CD14-positive monocyte (primary cell): Measurements from ENCODE around the gene SLC25A11. TPM values are rescaled to one million over a fixed set of nuclear protein-coding genes. Genes with fewer than 3 reads are reported as not detected.

Source experiments
- DNase-seq, 3 donors: peaks; one replicate each; pipeline ENCODE4 v3.0.0-alpha.2; 2011 to 2022
- H2AFZ ChIP-seq: 2 replicates; pipeline ENCODE4 v1.6.0; 2012; ENCODE audit warnings: mild to moderate bottlenecking, low read depth, low read length, inconsistent platforms; ENCODE audit not compliant: insufficient read depth, poor library complexity, severe bottlenecking
- H3K27ac ChIP-seq, 2 donors: 1 replicate in 1 of 2; 2 replicates in 1 of 2; pipeline ENCODE4 v1.5.1; 2012 to 2013; ENCODE audit warnings: low read length in 2 of 2, control low read depth in 1 of 2, inconsistent platforms in 1 of 2, low read depth in 1 of 2, mild to moderate bottlenecking in 1 of 2
- H3K27me3 ChIP-seq, 2 donors: one replicate each; pipeline versions ENCODE4 v1.6.0 to v1.6.1; 2011 to 2013; ENCODE audit warnings: low read length in 2 of 2; ENCODE audit not compliant: control insufficient read depth in 2 of 2, insufficient read depth in 2 of 2
- H3K36me3 ChIP-seq, 2 donors: replicated peaks in 1 of 2; 1 replicate in 1 of 2; 2 replicates in 1 of 2; pipeline versions ENCODE4 v1.5.1 to v1.6.1; 2012 to 2013; ENCODE audit warnings: low read length in 2 of 2, control low read depth in 1 of 2, inconsistent platforms in 1 of 2, mild to moderate bottlenecking in 1 of 2; ENCODE audit not compliant: insufficient read depth in 2 of 2, control insufficient read depth in 1 of 2
- H3K4me1 ChIP-seq, 2 donors: 1 replicate in 1 of 2; 2 replicates in 1 of 2; pipeline versions ENCODE4 v1.5.1 to v1.6.1; 2012 to 2013; ENCODE audit warnings: low read length in 2 of 2, control low read depth in 1 of 2, inconsistent platforms in 1 of 2, mild to moderate bottlenecking in 1 of 2, moderate library complexity in 1 of 2; ENCODE audit not compliant: insufficient read depth in 2 of 2, control insufficient read depth in 1 of 2
- H3K4me2 ChIP-seq: replicated peaks from 2 replicates; pipeline ENCODE3; 2012; ENCODE audit warnings: low read length, moderate library complexity, mild to moderate bottlenecking; ENCODE audit not compliant: poor library complexity, severe bottlenecking; ENCODE audit errors: extremely low read depth
- H3K4me3 ChIP-seq, 3 experiments: fragments of 200-600 bp in 1 of 3; sonication (generic) in 1 of 3; replicated peaks in 1 of 3; 1 replicate in 2 of 3; 2 replicates in 1 of 3; pipeline ENCODE4 v1.5.1; 2011 to 2013; ENCODE audit warnings: low read length in 3 of 3, mild to moderate bottlenecking in 3 of 3, control low read depth in 2 of 3, low read depth in 2 of 3, inconsistent platforms in 1 of 3, moderate library complexity in 1 of 3
- H3K79me2 ChIP-seq: 2 replicates; pipeline ENCODE4 v1.6.0; 2012; ENCODE audit warnings: mild to moderate bottlenecking, control low read depth, inconsistent platforms, low read length, moderate library complexity; ENCODE audit not compliant: insufficient read depth
- H3K9ac ChIP-seq: 2 replicates; pipeline ENCODE4 v1.6.0; 2017; ENCODE audit warnings: low read length, mild to moderate bottlenecking; ENCODE audit not compliant: insufficient read depth, poor library complexity, severe bottlenecking
- H3K9me3 ChIP-seq, 2 donors: replicated peaks in 1 of 2; 1 replicate in 1 of 2; 2 replicates in 1 of 2; pipeline versions ENCODE4 v1.5.1 to v1.6.1; 2012 to 2013; ENCODE audit warnings: low read length in 2 of 2, control low read depth in 1 of 2; ENCODE audit not compliant: control insufficient read depth in 1 of 2, insufficient read depth in 1 of 2
- H4K20me1 ChIP-seq: 2 replicates; pipeline ENCODE4 v1.6.0; 2012; ENCODE audit warnings: mild to moderate bottlenecking, low read length, control low read depth, moderate library complexity; ENCODE audit not compliant: insufficient read depth
- H3K27ac Mint-ChIP-seq, 7 donors: one replicate each; pipeline ENCODE4 v1.8.0; 2020; ENCODE audit warnings: mild to moderate bottlenecking in 7 of 7, mixed read lengths in 7 of 7, moderate library complexity in 6 of 7, inconsistent platforms in 2 of 7
- H3K27me3 Mint-ChIP-seq, 3 donors: one replicate each; pipeline ENCODE4 v1.8.0; 2021 to 2022; ENCODE audit warnings: low read depth in 3 of 3, mild to moderate bottlenecking in 3 of 3, mixed read lengths in 3 of 3, moderate library complexity in 3 of 3, inconsistent platforms in 1 of 3
- H3K36me3 Mint-ChIP-seq, 2 donors: one replicate each; pipeline ENCODE4 v1.8.0; 2020; ENCODE audit warnings: mixed read lengths in 2 of 2, inconsistent platforms in 1 of 2, mild to moderate bottlenecking in 1 of 2
- H3K4me1 Mint-ChIP-seq: one replicate; pipeline ENCODE4 v1.8.0; 2020; ENCODE audit warnings: mild to moderate bottlenecking, mixed read lengths
- H3K4me3 Mint-ChIP-seq, 2 donors: one replicate each; pipeline ENCODE4 v1.8.0; 2020; ENCODE audit warnings: mild to moderate bottlenecking in 2 of 2, mixed read lengths in 2 of 2, moderate library complexity in 1 of 2
- H3K9me3 Mint-ChIP-seq, 7 donors: one replicate each; pipeline ENCODE4 v1.8.0; 2020 to 2022; ENCODE audit warnings: mixed read lengths in 7 of 7, mild to moderate bottlenecking in 6 of 7, moderate library complexity in 6 of 7, inconsistent platforms in 2 of 7
- WGBS: methylation state at CpG from one replicate; pipeline ENCODE4 v1.1.5; 2013; ENCODE audit warnings: missing lambda C conversion rate; ENCODE audit not compliant: insufficient coverage; 5-methylcytosine and 5-hydroxymethylcytosine counted together
- intact Hi-C, 2 donors: fragments of 100-400 bp; cut with micrococcal nuclease; formaldehyde crosslinking; loops; one replicate each; pipeline versions ENCODE4 v1.15.0 to v1.15.1; 2023
- polyA plus RNA-seq, 3 donors: library from polyadenylated mRNA; depleted of rRNA in 1 of 3; unstranded in 2 of 3; stranded (reverse) in 1 of 3; fragments of 300-500 nt in 2 of 3; fragments of >200 nt in 1 of 3; fragmentation: Illumina TruSeq in 2 of 3; gene quantifications; 1 replicate in 2 of 3; 2 replicates in 1 of 3; pipeline ENCODE4 v1.2.3, GENCODE V29; 2012 to 2021
- TF ChIP-seq, protein P1 (sequence below): fragments of 200-600 bp; IDR thresholded peaks from one replicate; pipeline ENCODE4 v1.8.0; 2022; ENCODE audit warnings: antibody characterized with exemption, mild to moderate bottlenecking

The SLC25A11 gene
- polyA plus RNA-seq, 3 donors: 65.2 to 138 (median 111) TPM

DNA sequence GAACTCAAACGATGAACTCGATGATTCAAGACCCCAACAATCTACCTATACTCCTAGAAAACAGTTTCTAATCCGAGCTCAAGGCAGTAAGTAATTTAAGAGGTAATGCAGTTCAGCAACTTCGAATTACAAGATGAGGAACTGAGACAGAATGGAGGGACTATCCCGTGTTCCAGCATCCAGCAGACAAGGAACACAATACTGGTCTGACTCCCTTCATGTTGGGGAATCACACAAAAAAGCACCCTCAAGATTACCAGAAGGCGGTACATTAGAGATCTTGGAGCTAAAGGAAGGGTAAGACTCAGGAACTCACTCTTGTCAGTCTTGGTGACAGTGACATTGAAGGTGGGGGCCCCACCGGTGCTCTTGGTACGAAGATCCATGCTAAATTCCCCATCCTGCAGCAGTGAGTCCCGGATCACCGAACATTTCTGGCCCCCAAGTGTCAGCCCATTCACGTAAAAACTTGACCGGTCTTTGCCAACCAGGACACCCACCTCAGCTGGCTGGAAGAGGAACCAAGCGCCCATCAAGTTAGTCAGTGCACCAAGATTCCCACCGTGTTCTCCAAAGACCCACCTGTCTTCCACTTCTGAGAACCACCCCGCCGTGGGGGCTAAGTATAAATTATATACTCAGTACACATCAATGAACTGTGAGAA lies 6.6 kb upstream of the SLC25A11 start:
- Mint-ChIP-seq H3K27ac (peak overlapping the region; percentile 95 to 99 (median 97)), H3K27me3 (peaks cover 2 to 8% (median 3%) of the 10 kb centered on the region in 3 donors), H3K4me3 (peak overlapping the region; percentile 96 to 97), H3K9me3 (no peaks in the 10 kb centered on the region), H3K4me1 (peaks cover 70% of the 10 kb centered on the region), H3K36me3 (peaks cover 44 to 51% of the 10 kb centered on the region in 2 donors)
- H3K79me2 ChIP-seq: peaks cover 78% of the 10 kb centered on the region
- peak overlapping the region; percentile 94 for H3K27ac ChIP-seq
- TF ChIP-seq, protein P1, sequence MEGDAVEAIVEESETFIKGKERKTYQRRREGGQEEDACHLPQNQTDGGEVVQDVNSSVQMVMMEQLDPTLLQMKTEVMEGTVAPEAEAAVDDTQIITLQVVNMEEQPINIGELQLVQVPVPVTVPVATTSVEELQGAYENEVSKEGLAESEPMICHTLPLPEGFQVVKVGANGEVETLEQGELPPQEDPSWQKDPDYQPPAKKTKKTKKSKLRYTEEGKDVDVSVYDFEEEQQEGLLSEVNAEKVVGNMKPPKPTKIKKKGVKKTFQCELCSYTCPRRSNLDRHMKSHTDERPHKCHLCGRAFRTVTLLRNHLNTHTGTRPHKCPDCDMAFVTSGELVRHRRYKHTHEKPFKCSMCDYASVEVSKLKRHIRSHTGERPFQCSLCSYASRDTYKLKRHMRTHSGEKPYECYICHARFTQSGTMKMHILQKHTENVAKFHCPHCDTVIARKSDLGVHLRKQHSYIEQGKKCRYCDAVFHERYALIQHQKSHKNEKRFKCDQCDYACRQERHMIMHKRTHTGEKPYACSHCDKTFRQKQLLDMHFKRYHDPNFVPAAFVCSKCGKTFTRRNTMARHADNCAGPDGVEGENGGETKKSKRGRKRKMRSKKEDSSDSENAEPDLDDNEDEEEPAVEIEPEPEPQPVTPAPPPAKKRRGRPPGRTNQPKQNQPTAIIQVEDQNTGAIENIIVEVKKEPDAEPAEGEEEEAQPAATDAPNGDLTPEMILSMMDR: no peak
- H3K4me1 ChIP-seq: peaks cover 69 to 84% of the 10 kb centered on the region in 2 donors
- peak; percentile 31 to 86 (median 47) for DNase-seq
- H3K4me3 ChIP-seq: peak overlapping the region; percentile 92 to 95 (median 94)
- no peaks in the 10 kb centered on the region for H3K9me3 ChIP-seq
- no peaks in the 10 kb centered on the region for H3K27me3 ChIP-seq
- H3K9ac ChIP-seq: peak overlapping the region; percentile 80
- no peak overlapping the region for H2AFZ ChIP-seq
- H3K4me2 ChIP-seq: peak overlapping the region; percentile 98
- peaks cover 67% of the 10 kb centered on the region for H4K20me1 ChIP-seq
- 9% methylated on average over 4 of the region's 16 CpGs for WGBS
- intact Hi-C loops: loop anchor here in 1 of 2 donors (5.0 kb wide), 2 partner anchors 44 to 179 kb away; partner anchors contain the start of gene CHRNE
- H3K36me3 ChIP-seq: peaks cover 32 to 43% of the 10 kb centered on the region in 2 donors

DNA sequence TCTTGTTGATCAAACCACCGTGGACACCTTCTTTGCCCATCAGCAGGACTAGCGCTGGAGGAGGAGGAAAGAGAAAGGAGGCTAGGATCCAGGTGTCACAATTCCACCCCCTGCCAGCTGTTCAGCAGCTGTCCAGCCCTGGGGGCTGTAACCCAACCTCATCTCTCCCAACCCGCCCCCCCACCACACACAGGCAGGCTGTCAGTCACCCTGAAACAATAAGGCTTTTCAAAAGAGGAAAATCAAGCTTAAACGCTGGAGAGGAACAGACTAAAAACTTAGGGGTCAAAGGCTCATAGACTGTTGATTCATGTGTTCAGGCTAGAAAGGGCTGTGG lies 6.1 kb upstream of the SLC25A11 start:
- H3K36me3 Mint-ChIP-seq: peaks cover 44 to 51% of the 10 kb centered on the region in 2 donors
- peaks cover 67% of the 10 kb centered on the region for H4K20me1 ChIP-seq
- H3K4me2 ChIP-seq: peak overlapping the region; percentile 98
- no peak overlapping the region for H2AFZ ChIP-seq
- H3K27ac ChIP-seq: peak overlapping the region; percentile 85 to 94
- WGBS: no CpG with 5 or more reads among the region's 4 CpGs
- H3K79me2 ChIP-seq: peaks cover 82% of the 10 kb centered on the region
- H3K4me1 Mint-ChIP-seq: peaks cover 71% of the 10 kb centered on the region
- H3K27me3 ChIP-seq: no peaks in the 10 kb centered on the region
- H3K36me3 ChIP-seq: peaks cover 32 to 43% of the 10 kb centered on the region in 2 donors
- TF ChIP-seq, protein P1: no peak
- H3K9ac ChIP-seq: peak overlapping the region; percentile 45
- H3K27ac Mint-ChIP-seq: peak overlapping the region; percentile 95 to 99 (median 97)
- DNase-seq: no peak
- H3K9me3 ChIP-seq: no peaks in the 10 kb centered on the region
- no peaks in the 10 kb centered on the region for H3K9me3 Mint-ChIP-seq
- H3K4me3 Mint-ChIP-seq: peak overlapping the region; percentile 96 to 97
- intact Hi-C loops: loop anchor here in 1 of 2 donors (5.0 kb wide), 2 partner anchors 44 to 179 kb away; partner anchors contain the start of gene CHRNE
- peaks cover 0 to 5% (median 0%) of the 10 kb centered on the region in 3 donors for H3K27me3 Mint-ChIP-seq
- peaks cover 69 to 84% of the 10 kb centered on the region in 2 donors for H3K4me1 ChIP-seq
- peak overlapping the region; percentile 92 to 95 (median 94) for H3K4me3 ChIP-seq
